VCaP (cell line): Measurements from ENCODE around the gene CELSR1.
"Not testable (repeated sequence)": the region's sequence is repeated elsewhere in the genome, so short reads cannot be mapped to it uniquely, and the experiment has no call there.

ENCODE experiments used
- H3K27ac ChIP-seq: fragments of 450-650 bp; 2 replicates; pipeline ENCODE4 v1.5.1; 2017
- CTCF ChIP-seq: fragments of 450-650 bp; conservative IDR thresholded peaks from 2 replicates; pipeline ENCODE4 v1.5.1; 2017; ENCODE audit warnings: mild to moderate bottlenecking, moderate library complexity

The CELSR1 gene

DNA sequence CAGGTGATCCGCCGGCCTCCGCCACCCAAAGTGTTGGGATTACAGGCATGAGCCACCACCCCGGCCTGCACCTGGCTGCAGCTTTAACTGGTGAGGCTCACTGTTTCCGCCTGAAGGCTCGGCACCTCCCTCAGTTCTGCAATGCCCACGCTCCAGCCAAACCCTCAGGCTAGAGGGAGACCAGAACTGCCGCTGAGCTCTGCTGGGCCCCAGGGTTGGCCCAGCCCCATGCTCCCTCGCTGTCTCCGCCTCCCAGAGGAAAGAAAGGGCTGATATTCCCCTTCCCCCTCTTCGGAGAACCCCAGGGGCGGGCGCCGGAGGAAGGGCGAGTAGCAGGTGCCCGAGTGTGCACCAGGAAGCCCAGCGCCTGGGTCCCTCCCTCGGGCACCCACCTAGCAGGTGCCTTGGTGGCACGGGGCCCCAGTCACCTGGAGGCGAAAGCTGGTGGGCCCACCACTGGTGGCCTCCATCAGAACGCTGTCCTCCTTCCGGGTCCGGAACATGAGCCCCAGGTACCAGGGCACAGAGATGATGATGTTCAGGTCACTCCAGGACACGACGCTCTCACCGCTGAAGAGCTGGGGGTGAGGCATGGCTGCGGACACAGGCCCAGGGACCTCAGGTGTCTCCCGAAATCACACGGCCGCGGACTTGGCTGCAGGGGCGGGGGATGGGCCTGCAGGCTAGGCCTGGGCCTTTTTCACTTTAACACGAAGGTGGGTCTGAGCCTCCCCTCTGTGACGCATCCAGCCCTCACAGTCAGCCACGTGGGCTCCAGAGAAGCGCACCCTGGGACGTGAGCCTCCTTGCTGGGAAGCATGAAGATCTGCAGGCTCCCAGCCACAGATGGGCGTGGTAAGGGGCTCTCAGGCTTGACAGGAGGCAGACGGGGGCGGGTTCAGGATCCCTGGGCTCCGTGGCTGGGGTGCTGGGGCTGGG lies 128.6 kb downstream of the CELSR1 start:
- no peak for TF ChIP-seq CTCF
- H3K27ac ChIP-seq, result no peak overlapping the region

- no peak for TF ChIP-seq CTCF
- H3K27ac ChIP-seq, result no peak overlapping the region
Measured at GRCh38 chr22:46407748-46408147, 129.7 kb downstream of the CELSR1 start.

- no peak overlapping the region for H3K27ac ChIP-seq
- TF ChIP-seq CTCF, result no peak
Measured at GRCh38 chr22:46406791-46407190, 130.6 kb downstream of the CELSR1 start.

DNA sequence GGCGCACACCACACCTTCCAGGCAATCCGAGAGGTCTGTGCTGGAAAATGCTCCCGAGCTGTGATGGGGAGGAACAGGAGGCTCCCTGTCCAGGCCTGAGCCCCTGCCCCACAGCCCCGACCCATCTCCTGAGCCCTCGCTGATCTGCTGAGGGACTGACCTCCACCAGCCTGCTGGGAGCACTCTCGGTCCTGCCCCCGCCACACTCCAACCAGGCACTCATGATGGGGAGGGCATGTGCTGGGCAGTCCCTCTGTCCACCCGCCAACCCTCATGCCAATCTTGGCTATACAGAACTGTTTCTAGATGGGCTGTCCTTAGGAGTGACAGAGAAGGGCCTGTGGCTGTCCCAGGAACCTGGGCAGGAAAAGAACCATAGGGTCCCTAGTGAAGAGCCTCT lies 131.1 kb downstream of the CELSR1 start:
- no peak for TF ChIP-seq CTCF
- no peak overlapping the region for H3K27ac ChIP-seq

- no peak for TF ChIP-seq CTCF
- no peak overlapping the region for H3K27ac ChIP-seq
Measured at GRCh38 chr22:46405901-46406300, 131.5 kb downstream of the CELSR1 start.

- H3K27ac ChIP-seq, result not testable (repeated sequence)
Measured at GRCh38 chr22:46403880-46404279, 133.5 kb downstream of the CELSR1 start.

- TF ChIP-seq CTCF, result no peak
- no peak overlapping the region for H3K27ac ChIP-seq
Measured at GRCh38 chr22:46402505-46402904, 134.9 kb downstream of the CELSR1 start.

DNA sequence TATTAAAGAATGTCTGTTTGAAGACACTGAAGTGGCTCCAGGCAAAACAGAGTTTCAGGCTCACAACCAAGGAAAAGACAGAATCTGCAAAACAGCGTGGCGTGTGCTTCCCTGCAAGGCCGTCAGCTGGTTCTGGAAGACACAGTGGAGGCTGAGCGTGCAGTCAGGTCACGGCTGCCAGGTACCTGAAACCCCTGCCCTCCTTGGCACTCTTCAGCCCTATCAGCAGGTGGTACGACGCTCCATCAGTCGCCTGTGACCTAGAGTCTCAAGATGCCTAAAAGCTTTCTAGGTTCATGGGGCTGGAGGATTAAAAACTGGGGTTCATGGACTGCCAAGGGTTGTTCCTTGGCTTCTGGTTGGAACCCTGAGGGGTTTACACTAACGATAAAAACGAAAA lies 136.1 kb downstream of the CELSR1 start:
- H3K27ac ChIP-seq, result no peak overlapping the region
- TF ChIP-seq CTCF, result no peak
